Endothelial cell of umbilical vein (primary cell): ENCODE results near the gene CARMIL1. TPM values are rescaled to one million over a fixed set of nuclear protein-coding genes. Genes with fewer than 3 reads are reported as not detected.

ENCODE experiments used
- BruUV-seq: library from RNA; stranded (reverse); fragments of 400-500 nt; replicated peaks from 2 replicates; lab custom pipeline; 2021; lab: Mats Ljungman, UMichigan
- CTCF ChIA-PET: fragments of 300-600, 350-600 bp; sonication (Branson Sonifier 250); formaldehyde crosslinking; loops from one replicate; lab custom pipeline; 2021; ENCODE audit warnings: antibody characterized with exemption, inconsistent platforms; lab: Charles Lee
- POLR2A ChIA-PET: fragments of 300-600, 350-600 bp; sonication (Branson Sonifier 250); formaldehyde crosslinking; loops from one replicate; lab custom pipeline; 2021; ENCODE audit warnings: antibody characterized with exemption, inconsistent platforms; lab: Charles Lee
- DNase-seq: peaks from one replicate; pipeline ENCODE4 v3.0.0-alpha.2; 2011; ENCODE audit warnings: low read depth, low spot score
- FAIRE-seq: peaks from 2 replicates; lab custom pipeline; 2011; peaks lifted over from hg19 to GRCh38; lab: Jason Lieb, UNC
- H2AFZ ChIP-seq: 2 replicates; pipeline ENCODE4 v1.6.0; 2012; ENCODE audit warnings: low read depth, low read length, control low read depth, inconsistent platforms
- H3K27ac ChIP-seq: 2 replicates; pipeline ENCODE4 v1.5.1; 2011; ENCODE audit warnings: low read depth, mild to moderate bottlenecking, control low read depth, low read length, moderate library complexity; ENCODE audit not compliant: insufficient read depth
- H3K27me3 ChIP-seq, 2 experiments: 2 replicates each; pipeline versions ENCODE4 v1.6.0 to v1.6.1; 2011; ENCODE audit warnings: low read length in 2 of 2, mixed read lengths in 1 of 2; ENCODE audit not compliant: control insufficient read depth in 2 of 2, insufficient read depth in 2 of 2
- H3K36me3 ChIP-seq, 2 experiments: 2 replicates in 1 of 2; 3 replicates in 1 of 2; pipeline ENCODE4 v1.5.1; 2011; ENCODE audit warnings: low read length in 2 of 2, mild to moderate bottlenecking in 1 of 2, moderate library complexity in 1 of 2; ENCODE audit not compliant: control insufficient read depth in 2 of 2, insufficient read depth in 2 of 2; ENCODE audit errors: extremely low read depth in 1 of 2
- H3K4me1 ChIP-seq: 3 replicates; pipeline ENCODE4 v1.5.1; 2011; ENCODE audit warnings: mild to moderate bottlenecking, low read length; ENCODE audit not compliant: control insufficient read depth, insufficient read depth; ENCODE audit errors: extremely low read depth
- H3K4me2 ChIP-seq: 2 replicates; pipeline ENCODE4 v1.6.1; 2011; ENCODE audit warnings: low read length, control low read depth, mixed read lengths; ENCODE audit not compliant: insufficient read depth
- H3K4me3 ChIP-seq, 3 experiments: fragments of 200-600 bp in 1 of 3; sonication (generic), shearing (Covaris generic) in 1 of 3; replicated peaks in 1 of 3; 2 replicates each; pipeline ENCODE4 v1.5.1; 2011 to 2016; ENCODE audit warnings: control low read depth in 3 of 3, low read length in 3 of 3, mild to moderate bottlenecking in 2 of 3, inconsistent platforms in 1 of 3, low read depth in 1 of 3, moderate library complexity in 1 of 3; ENCODE audit not compliant: insufficient read depth in 1 of 3
- H3K79me2 ChIP-seq: 2 replicates; pipeline ENCODE4 v1.6.0; 2012; ENCODE audit warnings: low read length, inconsistent platforms; ENCODE audit not compliant: control insufficient read depth, insufficient read depth
- H3K9ac ChIP-seq: replicated peaks from 2 replicates; pipeline ENCODE3; 2011; ENCODE audit warnings: low read length, control low read depth; ENCODE audit not compliant: insufficient read depth; ENCODE audit errors: extremely low read depth
- H3K9me1 ChIP-seq: replicated peaks from 3 replicates; pipeline ENCODE4 v1.6.0; 2011; ENCODE audit warnings: mild to moderate bottlenecking, low read length; ENCODE audit not compliant: control insufficient read depth, insufficient read depth; ENCODE audit errors: extremely low read depth
- H3K9me3 ChIP-seq: replicated peaks from 2 replicates; pipeline ENCODE4 v1.5.1; 2012; ENCODE audit warnings: low read length, inconsistent platforms; ENCODE audit not compliant: control insufficient read depth, insufficient read depth
- H4K20me1 ChIP-seq: replicated peaks from 2 replicates; pipeline ENCODE3; 2011; ENCODE audit warnings: mild to moderate bottlenecking, low read length; ENCODE audit not compliant: control insufficient read depth, insufficient read depth; ENCODE audit errors: extremely low read depth
- EZH2 ChIP-seq: IDR thresholded peaks from 2 replicates; pipeline ENCODE4 v1.6.1; 2012; ENCODE audit warnings: borderline replicate concordance, low read depth, mild to moderate bottlenecking, moderate library complexity, low read length, inconsistent platforms; ENCODE audit not compliant: severe bottlenecking
- FOS ChIP-seq: IDR thresholded peaks from 2 replicates; pipeline ENCODE4 v1.6.1; 2011; ENCODE audit warnings: mild to moderate bottlenecking, low read length, moderate library complexity, borderline replicate concordance; ENCODE audit not compliant: insufficient read depth
- GATA2 ChIP-seq: IDR thresholded peaks from 2 replicates; pipeline ENCODE4 v1.7.0; 2011; ENCODE audit warnings: low read depth, mild to moderate bottlenecking, moderate library complexity, mixed read lengths, low read length; ENCODE audit not compliant: insufficient read length, insufficient read depth
- JUN ChIP-seq: IDR thresholded peaks from 2 replicates; pipeline ENCODE4 v1.6.1; 2011; ENCODE audit warnings: borderline replicate concordance, low read depth; ENCODE audit not compliant: insufficient read length, insufficient read depth
- MYC ChIP-seq: IDR thresholded peaks from one replicate; pipeline ENCODE4 v1.6.1; 2011; ENCODE audit warnings: mild to moderate bottlenecking, low read depth, low read length
- POLR2A ChIP-seq: IDR thresholded peaks from 2 replicates; pipeline ENCODE4 v1.6.1; 2012; ENCODE audit warnings: low read depth, mild to moderate bottlenecking, control low read depth, low read length
- POLR2AphosphoS5 ChIP-seq: IDR thresholded peaks from 2 replicates; pipeline ENCODE4 v1.6.1; 2012; ENCODE audit warnings: low read depth, mild to moderate bottlenecking, control low read depth, low read length, moderate library complexity; ENCODE audit not compliant: insufficient read depth
- dilution Hi-C: fragments of 300-500 bp; cut with MboI; formaldehyde crosslinking; loops from one replicate; pipeline ENCODE4 v1.15.0; 2019; ENCODE audit warnings: low sequenced_read_pairs; ENCODE audit not compliant: extremely low pct_ligation_motif_present
- intact Hi-C: fragments of 100-400 bp; cut with micrococcal nuclease; formaldehyde crosslinking; loops from one replicate; pipeline ENCODE4 v1.10.0; 2022
- polyA plus RNA-seq, 4 experiments: library from polyadenylated mRNA; depleted of rRNA in 3 of 4; stranded (reverse) in 3 of 4; unstranded in 1 of 4; fragments of >200 nt; gene quantifications; 2 replicates each; pipeline versions ENCODE4 v1.2.1 to v1.2.3, GENCODE V29; 2011 to 2012; ENCODE audit warnings: missing spikeins in 1 of 4
- total RNA-seq: library from RNA; stranded (reverse); gene quantifications from 2 replicates; pipeline ENCODE4 v1.2.3, GENCODE V29; 2021
- TF ChIP-seq, protein P1 (sequence below): IDR thresholded peaks from 2 replicates; pipeline ENCODE4 v1.6.1; 2011; ENCODE audit not compliant: insufficient read depth, insufficient read length
- TF ChIP-seq, protein P2 (sequence below), 2 donors: IDR thresholded peaks; 1 replicate in 1 of 2; 2 replicates in 1 of 2; pipeline ENCODE4 v1.5.1; 2011; ENCODE audit warnings: low read length in 2 of 2, mild to moderate bottlenecking in 2 of 2, moderate library complexity in 2 of 2, control low read depth in 1 of 2, inconsistent platforms in 1 of 2, low read depth in 1 of 2; ENCODE audit not compliant: insufficient read depth in 1 of 2; ENCODE audit errors: extremely low read depth in 1 of 2

CARMIL1 gene
- total and polyA plus RNA-seq, 2 donors (not counting 3 experiments of a cell fraction or from before 2014, with no cell fraction given), result 1.3 to 8.7 TPM

DNA sequence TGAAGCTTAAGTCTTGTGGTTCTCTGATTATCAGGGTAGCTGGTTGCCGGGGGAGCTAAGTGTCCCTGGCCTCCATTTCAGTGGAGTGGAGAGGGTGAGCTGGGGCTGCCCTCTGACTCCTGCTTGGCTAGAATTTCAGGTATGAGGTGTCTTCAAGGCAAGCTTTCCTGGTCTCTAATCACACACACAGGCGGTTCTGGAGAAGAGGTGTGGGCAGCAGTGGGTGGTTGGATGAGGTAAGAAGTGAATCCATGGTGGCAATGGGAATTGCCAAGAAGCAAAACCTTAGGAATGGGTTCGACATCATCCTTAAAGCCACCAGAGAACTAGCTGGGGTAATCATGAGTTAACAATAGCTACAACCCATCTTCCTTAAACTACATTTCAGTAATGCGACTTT, 157.6 kb downstream of the CARMIL1 start:
- peaks cover under 1% of the 10 kb centered on the region for H3K4me1 ChIP-seq
- no peak overlapping the region for H3K27ac ChIP-seq
- no peak overlapping the region for H2AFZ ChIP-seq
- intact Hi-C loops, result no loop called here
- no peak overlapping the region for H3K9ac ChIP-seq
- no peaks in the 10 kb centered on the region for H3K9me1 ChIP-seq
- no peaks in the 10 kb centered on the region for H3K36me3 ChIP-seq
- H3K4me3 ChIP-seq, result no peak overlapping the region
- POLR2A ChIA-PET, result no interaction called here
- no peaks in the 10 kb centered on the region for H3K9me3 ChIP-seq
- CTCF ChIA-PET, result interaction anchor here (1.1 to 2.5 kb wide), 4 partner anchors 9 to 171 kb away, joined by 3 to 7 read pairs (median 4); no protein-coding TSS in a partner anchor
- dilution Hi-C loops, result no loop called here
- no peak overlapping the region for H3K4me2 ChIP-seq
- BruUV-seq, result no TSS peak
- TF ChIP-seq MYC (no peak), GATA2 (no peak), POLR2A (no peak), EZH2 (no peak), FOS (no peak)
- TF ChIP-seq, protein P1, sequence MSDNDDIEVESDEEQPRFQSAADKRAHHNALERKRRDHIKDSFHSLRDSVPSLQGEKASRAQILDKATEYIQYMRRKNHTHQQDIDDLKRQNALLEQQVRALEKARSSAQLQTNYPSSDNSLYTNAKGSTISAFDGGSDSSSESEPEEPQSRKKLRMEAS, result no peak
- no peaks in the 10 kb centered on the region for H3K79me2 ChIP-seq
- H3K27me3 ChIP-seq, result no peaks in the 10 kb centered on the region
- no peaks in the 10 kb centered on the region for H4K20me1 ChIP-seq
- FAIRE-seq (no peak), DNase-seq (no peak)

DNA sequence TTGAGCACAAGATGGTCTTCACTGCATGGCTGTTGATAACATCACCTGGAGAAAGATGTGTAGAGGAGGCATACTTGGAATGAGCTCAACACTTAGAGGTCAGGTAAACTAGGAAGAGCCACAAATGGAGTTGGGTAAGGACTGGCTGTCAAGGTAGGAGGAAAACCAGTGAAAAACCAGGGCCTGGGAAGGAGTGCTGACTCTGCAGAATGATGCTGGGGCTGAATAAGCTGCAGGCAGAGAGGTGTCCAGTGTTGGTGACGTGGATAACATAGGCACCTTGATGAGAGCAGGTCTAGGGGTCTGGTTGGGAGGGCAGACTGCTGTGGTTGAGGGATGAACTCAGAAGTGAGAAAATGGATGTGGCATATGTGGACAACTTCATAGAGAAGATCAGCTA, 160.2 kb downstream of the CARMIL1 start:
- Histone ChIP-seq H3K79me2 (no peaks in the 10 kb centered on the region), H3K4me1 (peaks cover 17% of the 10 kb centered on the region), H3K9ac (no peak overlapping the region), H2AFZ (no peak overlapping the region), H3K4me2 (no peak overlapping the region), H3K27ac (no peak overlapping the region), H4K20me1 (no peaks in the 10 kb centered on the region), H3K27me3 (no peaks in the 10 kb centered on the region), H3K36me3 (no peaks in the 10 kb centered on the region), H3K9me1 (no peaks in the 10 kb centered on the region), H3K9me3 (no peaks in the 10 kb centered on the region), H3K4me3 (no peak overlapping the region)
- POLR2A ChIA-PET, result no interaction called here
- BruUV-seq, result no TSS peak
- dilution Hi-C loops (no loop called here), intact Hi-C loops (no loop called here)
- DNase-seq (no peak), FAIRE-seq (no peak)
- TF ChIP-seq EZH2 (no peak), POLR2AphosphoS5 (no peak), JUN (no peak), FOS (no peak), POLR2A (no peak), MYC (no peak), GATA2 (no peak)
- TF ChIP-seq, protein P2, sequence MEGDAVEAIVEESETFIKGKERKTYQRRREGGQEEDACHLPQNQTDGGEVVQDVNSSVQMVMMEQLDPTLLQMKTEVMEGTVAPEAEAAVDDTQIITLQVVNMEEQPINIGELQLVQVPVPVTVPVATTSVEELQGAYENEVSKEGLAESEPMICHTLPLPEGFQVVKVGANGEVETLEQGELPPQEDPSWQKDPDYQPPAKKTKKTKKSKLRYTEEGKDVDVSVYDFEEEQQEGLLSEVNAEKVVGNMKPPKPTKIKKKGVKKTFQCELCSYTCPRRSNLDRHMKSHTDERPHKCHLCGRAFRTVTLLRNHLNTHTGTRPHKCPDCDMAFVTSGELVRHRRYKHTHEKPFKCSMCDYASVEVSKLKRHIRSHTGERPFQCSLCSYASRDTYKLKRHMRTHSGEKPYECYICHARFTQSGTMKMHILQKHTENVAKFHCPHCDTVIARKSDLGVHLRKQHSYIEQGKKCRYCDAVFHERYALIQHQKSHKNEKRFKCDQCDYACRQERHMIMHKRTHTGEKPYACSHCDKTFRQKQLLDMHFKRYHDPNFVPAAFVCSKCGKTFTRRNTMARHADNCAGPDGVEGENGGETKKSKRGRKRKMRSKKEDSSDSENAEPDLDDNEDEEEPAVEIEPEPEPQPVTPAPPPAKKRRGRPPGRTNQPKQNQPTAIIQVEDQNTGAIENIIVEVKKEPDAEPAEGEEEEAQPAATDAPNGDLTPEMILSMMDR (IDR thresholded peaks at IDR 0.05; ENCODE audit: extremely low read depth in 1 of 2, insufficient read depth in 1 of 2, low read depth in 1 of 2, low read length in 2 of 2), result no peak
- TF ChIP-seq, protein P1, result no peak
- CTCF ChIA-PET, result interaction anchor here (0.8 to 1.5 kb wide), 2 partner anchors 11 to 174 kb away, joined by 3 to 4 read pairs; no protein-coding TSS in a partner anchor
